GM18951 (cell line): ENCODE data around the gene TEC.

Source experiments
- POLR2A ChIP-seq: IDR thresholded peaks from 4 replicates; pipeline ENCODE4 v1.6.1; 2011; ENCODE audit warnings: mild to moderate bottlenecking; ENCODE audit not compliant: insufficient read length, insufficient read depth; ENCODE audit errors: extremely low read depth
- in situ Hi-C: fragments of 300-500 bp; cut with MboI; formaldehyde crosslinking; loops from one replicate; pipeline ENCODE4 v1.12.0; 2022; ENCODE audit warnings: low sequenced_read_pairs, mixed read lengths, inconsistent platforms; ENCODE audit not compliant: unreplicated experiment

TEC gene

GRCh38 chr4:48216563-48216962 is 53.1 kb downstream of the TEC start:
- TF ChIP-seq POLR2A = no peak
- in situ Hi-C loops = no loop called here

- TF ChIP-seq POLR2A = no peak
- in situ Hi-C loops = no loop called here
Observed at GRCh38 chr4:48215977-48216376, 53.7 kb downstream of the TEC start.

- TF ChIP-seq POLR2A = no peak
- in situ Hi-C loops = no loop called here
Observed at GRCh38 chr4:48212165-48212564, 57.5 kb downstream of the TEC start.

DNA sequence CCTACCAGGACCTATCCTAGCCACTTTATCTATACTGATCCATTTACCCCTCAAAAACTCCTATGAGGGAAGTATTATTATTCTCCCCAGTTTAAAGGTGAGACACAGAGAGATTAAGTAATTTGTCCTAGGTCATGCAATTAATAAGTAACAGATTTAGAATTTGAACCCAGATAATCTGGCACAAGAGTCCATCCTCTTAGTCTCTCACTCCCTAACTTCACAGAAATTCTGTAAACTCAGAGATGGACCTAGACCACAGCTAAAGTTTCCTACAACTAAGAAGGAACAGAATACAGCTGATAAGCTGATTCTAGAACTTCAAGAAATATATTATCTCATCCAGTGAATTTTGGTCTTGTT is 58.7 kb downstream of the TEC start:
- no peak for TF ChIP-seq POLR2A
- in situ Hi-C loops = no loop called here

- no peak for TF ChIP-seq POLR2A
- in situ Hi-C loops = no loop called here
Observed at GRCh38 chr4:48205626-48206025, 64.0 kb downstream of the TEC start.

DNA sequence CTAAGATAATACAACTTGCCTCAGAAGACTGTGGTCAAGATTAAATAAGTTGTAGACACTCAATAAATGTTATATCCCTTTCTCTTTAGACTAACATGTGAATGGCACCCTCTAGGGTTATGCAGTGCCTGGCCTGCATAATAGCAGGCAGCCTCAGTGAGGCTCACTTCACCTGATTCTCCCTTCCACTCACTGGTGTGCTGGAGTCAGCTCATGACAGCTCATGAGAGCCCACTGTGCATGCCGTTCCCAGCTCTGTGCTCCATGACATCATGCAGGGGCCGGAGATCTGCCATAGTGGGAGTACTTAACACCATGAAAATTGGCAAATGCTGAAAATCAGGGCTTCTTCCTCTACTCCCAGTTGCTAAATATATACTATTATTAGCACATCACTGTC is 64.5 kb downstream of the TEC start:
- TF ChIP-seq POLR2A = no peak
- in situ Hi-C loops = no loop called here

GRCh38 chr4:48203819-48204218 is 65.8 kb downstream of the TEC start:
- peak; percentile 9 for TF ChIP-seq POLR2A
- in situ Hi-C loops = no loop called here

DNA sequence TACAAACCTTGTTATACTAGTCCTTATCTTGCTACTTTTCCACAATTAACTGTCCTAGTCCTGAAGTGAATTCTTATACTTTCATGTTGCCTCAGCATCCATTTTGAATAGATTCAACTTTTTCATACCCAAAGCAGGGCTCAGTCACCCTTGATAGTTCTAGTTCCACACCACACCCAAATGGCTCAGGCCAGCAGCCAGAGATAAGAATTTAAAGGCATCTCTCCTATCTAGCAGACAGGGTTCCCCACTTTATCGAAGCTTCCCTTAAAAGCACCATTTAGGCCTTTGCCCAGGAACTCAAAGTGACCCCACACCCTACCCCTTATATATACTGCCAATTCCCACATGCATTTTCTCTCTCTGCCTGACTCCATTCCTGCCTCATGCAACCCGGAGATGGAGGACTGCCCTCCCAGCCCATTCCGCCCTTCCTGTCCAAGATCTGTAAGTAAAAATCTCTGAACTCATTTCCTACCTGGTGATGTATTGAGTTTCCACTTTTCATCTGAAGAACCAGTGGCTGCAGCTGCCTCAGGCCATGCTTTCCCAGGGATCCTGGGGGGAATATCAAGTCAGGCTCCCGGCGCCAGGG is 71.9 kb downstream of the TEC start:
- TF ChIP-seq POLR2A = no peak
- in situ Hi-C loops = no loop called here

- in situ Hi-C loops = no loop called here
- TF ChIP-seq POLR2A = no peak
Observed at GRCh38 chr4:48196758-48197504, 72.7 kb downstream of the TEC start.

GRCh38 chr4:48195853-48196252 is 73.8 kb downstream of the TEC start:
- in situ Hi-C loops = no loop called here
- TF ChIP-seq POLR2A = no peak

- in situ Hi-C loops = no loop called here
- TF ChIP-seq POLR2A = no peak
Observed at GRCh38 chr4:48195374-48195773, 74.3 kb downstream of the TEC start.

GRCh38 chr4:48194971-48195370 is 74.7 kb downstream of the TEC start:
- in situ Hi-C loops = no loop called here

DNA sequence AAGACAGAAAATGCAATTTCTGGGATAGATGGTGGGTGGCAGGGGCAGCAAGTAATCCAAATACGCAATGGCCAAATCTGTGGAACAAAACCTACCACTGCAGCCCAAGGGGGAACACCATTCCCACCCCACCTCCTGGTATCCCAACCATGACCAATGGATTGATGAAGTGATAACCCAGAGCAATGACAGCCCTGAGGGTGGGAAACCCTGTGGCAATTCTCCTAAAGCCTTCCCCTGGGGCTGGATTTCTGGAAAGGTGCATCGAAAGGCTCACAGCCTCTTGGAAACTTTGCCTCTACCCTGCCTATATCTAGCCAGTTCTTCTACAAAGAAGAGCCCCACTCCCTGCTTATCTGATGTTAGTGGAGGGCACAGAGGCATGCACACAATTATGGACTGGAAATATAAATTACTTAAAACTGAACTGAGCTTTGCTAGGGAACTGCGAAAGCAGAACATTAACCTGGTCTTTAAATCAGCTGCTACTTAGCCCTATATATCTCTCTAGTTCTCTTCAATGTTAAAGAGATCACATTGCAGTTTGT is 75.6 kb downstream of the TEC start:
- in situ Hi-C loops = no loop called here
- no peak for TF ChIP-seq POLR2A

More at GRCh38 chr4:48194971-48195370, 74.7 kb downstream of the TEC start:
- no peak for TF ChIP-seq POLR2A
